WTC11 (cell line): Measurements from ENCODE around the gene PARD6A.

ENCODE experiments used
- ATF2 ChIP-seq: sonication (generic); formaldehyde crosslinking; IDR thresholded peaks from 2 replicates; pipeline ENCODE4 v1.8.1; 2022; ENCODE audit warnings: low read depth, missing genetic modification reagents, borderline replicate concordance
- ATF3 ChIP-seq: sonication (generic); formaldehyde crosslinking; conservative IDR thresholded peaks from 2 replicates; pipeline ENCODE4 v1.8.1; 2022; ENCODE audit warnings: mild to moderate bottlenecking, missing genetic modification reagents
- CBFB ChIP-seq: sonication (generic); formaldehyde crosslinking; IDR thresholded peaks from 2 replicates; pipeline ENCODE4 v1.8.1; 2022; ENCODE audit warnings: mild to moderate bottlenecking, low read depth, missing genetic modification reagents
- CTCF ChIP-seq: fragments of 200-600 bp; IDR thresholded peaks from 2 replicates; pipeline ENCODE4 v1.8.0; 2022; ENCODE audit warnings: antibody characterized with exemption
- FOXK1 ChIP-seq: sonication (generic); formaldehyde crosslinking; IDR thresholded peaks from 2 replicates; pipeline ENCODE4 v1.8.0; 2022; ENCODE audit warnings: mild to moderate bottlenecking, moderate library complexity, missing genetic modification reagents
- KAT7 ChIP-seq: sonication (generic); formaldehyde crosslinking; IDR thresholded peaks from 2 replicates; pipeline ENCODE4 v1.8.1; 2023; ENCODE audit warnings: missing genetic modification reagents, mild to moderate bottlenecking, borderline replicate concordance
- NFYB ChIP-seq: sonication (generic); formaldehyde crosslinking; conservative IDR thresholded peaks from 2 replicates; pipeline ENCODE4 v1.8.0; 2022; ENCODE audit warnings: low read depth, missing genetic modification reagents
- SP1 ChIP-seq: sonication (generic); formaldehyde crosslinking; conservative IDR thresholded peaks from 2 replicates; pipeline ENCODE4 v1.8.1; 2022; ENCODE audit warnings: missing genetic modification reagents
- TF ChIP-seq, protein P1 (sequence below): sonication (generic); formaldehyde crosslinking; IDR thresholded peaks from 2 replicates; pipeline ENCODE4 v1.8.1; 2022; ENCODE audit warnings: low read depth, mild to moderate bottlenecking, moderate library complexity, missing genetic modification reagents, borderline replicate concordance
- TF ChIP-seq, protein P2 (sequence below): sonication (generic); formaldehyde crosslinking; IDR thresholded peaks from 2 replicates; pipeline ENCODE4 v1.8.0; 2022; ENCODE audit warnings: mild to moderate bottlenecking, missing genetic modification reagents
- TF ChIP-seq, protein P3 (sequence below): sonication (generic); formaldehyde crosslinking; IDR thresholded peaks from 2 replicates; pipeline ENCODE4 v1.8.1; 2023; ENCODE audit warnings: mild to moderate bottlenecking, missing genetic modification reagents, moderate library complexity

DNA sequence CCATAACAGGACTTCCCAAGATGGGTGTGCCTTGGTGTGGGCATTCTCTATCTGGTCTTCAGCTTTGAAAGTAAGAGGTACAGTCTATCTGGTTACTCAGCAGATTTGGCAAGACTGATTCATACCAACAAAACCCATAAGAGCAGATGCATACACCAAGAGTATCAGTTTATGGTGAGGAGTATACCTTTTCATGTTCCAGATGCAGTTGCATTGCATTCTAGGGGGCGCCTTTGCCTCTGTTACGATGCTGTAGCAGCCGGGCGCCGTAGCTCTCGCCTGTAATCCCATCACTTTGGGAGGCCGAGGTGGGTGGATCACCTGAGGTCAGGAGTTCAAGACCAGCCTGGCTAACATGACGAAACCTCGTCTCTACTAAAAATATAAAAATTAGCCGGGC is 47.0 kb upstream of the PARD6A start:
- TF ChIP-seq CTCF (peak; percentile 40; the same call in 1 of the 2 replicates), NFYB (CRISPR knock-in tag) (no peak), SP1 (no peak), ATF3 (CRISPR knock-in tag) (no peak), CBFB (CRISPR knock-in tag) (no peak), KAT7 (CRISPR knock-in tag) (no peak), FOXK1 (no peak), ATF2 (CRISPR knock-in tag) (no peak)
- TF ChIP-seq, protein P1, sequence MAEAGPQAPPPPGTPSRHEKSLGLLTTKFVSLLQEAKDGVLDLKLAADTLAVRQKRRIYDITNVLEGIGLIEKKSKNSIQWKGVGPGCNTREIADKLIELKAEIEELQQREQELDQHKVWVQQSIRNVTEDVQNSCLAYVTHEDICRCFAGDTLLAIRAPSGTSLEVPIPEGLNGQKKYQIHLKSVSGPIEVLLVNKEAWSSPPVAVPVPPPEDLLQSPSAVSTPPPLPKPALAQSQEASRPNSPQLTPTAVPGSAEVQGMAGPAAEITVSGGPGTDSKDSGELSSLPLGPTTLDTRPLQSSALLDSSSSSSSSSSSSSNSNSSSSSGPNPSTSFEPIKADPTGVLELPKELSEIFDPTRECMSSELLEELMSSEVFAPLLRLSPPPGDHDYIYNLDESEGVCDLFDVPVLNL (CRISPR knock-in tag) = no peak
- TF ChIP-seq, protein P2, sequence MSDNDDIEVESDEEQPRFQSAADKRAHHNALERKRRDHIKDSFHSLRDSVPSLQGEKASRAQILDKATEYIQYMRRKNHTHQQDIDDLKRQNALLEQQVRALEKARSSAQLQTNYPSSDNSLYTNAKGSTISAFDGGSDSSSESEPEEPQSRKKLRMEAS (CRISPR knock-in tag) = no peak
- TF ChIP-seq, protein P3, sequence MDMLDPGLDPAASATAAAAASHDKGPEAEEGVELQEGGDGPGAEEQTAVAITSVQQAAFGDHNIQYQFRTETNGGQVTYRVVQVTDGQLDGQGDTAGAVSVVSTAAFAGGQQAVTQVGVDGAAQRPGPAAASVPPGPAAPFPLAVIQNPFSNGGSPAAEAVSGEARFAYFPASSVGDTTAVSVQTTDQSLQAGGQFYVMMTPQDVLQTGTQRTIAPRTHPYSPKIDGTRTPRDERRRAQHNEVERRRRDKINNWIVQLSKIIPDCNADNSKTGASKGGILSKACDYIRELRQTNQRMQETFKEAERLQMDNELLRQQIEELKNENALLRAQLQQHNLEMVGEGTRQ = no peak
